ENCODE results near the gene UBE2O. TPM values are rescaled to one million over a fixed set of nuclear protein-coding genes. Genes with fewer than 3 reads are reported as not detected.
A peak's percentile ranks its signal among the peaks of the same experiment; 100 is the strongest.

UBE2O gene
- polyA plus RNA-seq, 2 donors = 8.1 to 9.2 TPM

DNA sequence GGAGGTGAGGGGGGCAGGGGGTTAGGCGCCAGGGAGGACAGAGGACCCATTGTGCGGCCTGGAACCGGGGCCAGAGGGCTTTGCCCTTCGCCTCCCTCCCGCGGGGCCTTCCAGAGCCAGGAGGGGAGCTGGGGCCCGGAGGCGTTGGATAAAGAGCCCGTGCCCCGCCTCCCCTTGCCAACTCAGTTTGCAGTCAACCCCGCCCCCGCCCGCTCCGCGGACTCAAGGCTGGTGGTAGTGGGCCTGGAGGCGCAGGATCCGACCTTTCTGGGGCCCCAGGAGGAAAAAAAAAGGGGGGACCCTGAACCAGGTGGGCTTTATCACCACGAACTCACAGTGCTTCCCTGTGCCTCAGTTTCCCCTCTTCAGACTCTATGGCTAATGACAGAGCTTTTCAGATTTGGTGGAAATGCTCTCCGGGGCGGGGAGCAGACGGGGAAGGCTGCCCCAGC, 70.6 kb downstream of the UBE2O start:
- Histone ChIP-seq H3K4me3 (ENCODE audit: low read depth in 1 of 2, low read length in 2 of 2) (peak overlapping the region; percentile 65 to 69), H3K4me1 (ENCODE audit: control insufficient read depth in 2 of 2, insufficient read depth in 2 of 2, low read length in 1 of 2) (peaks cover 0 to 17% of the 10 kb centered on the region in 2 donors), H3K27me3 (ENCODE audit: control insufficient read depth in 1 of 2, insufficient read depth in 2 of 2, low read length in 2 of 2) (no peaks in the 10 kb centered on the region), H3K9me3 (ENCODE audit: control insufficient read depth in 2 of 2, insufficient read depth in 1 of 2, low read depth in 1 of 2, low read length in 1 of 2) (no peaks in the 10 kb centered on the region), H3K27ac (ENCODE audit: low read depth in 2 of 2, low read length in 1 of 2) (peak overlapping the region; percentile 34 to 87), H3K36me3 (ENCODE audit: control insufficient read depth in 2 of 2, insufficient read depth in 2 of 2, low read length in 1 of 2) (peaks cover 0 to 7% of the 10 kb centered on the region in 2 donors)
- WGBS, 2 donors = 21 to 29% methylated on average over 21 of the region's 21 CpGs

DNA sequence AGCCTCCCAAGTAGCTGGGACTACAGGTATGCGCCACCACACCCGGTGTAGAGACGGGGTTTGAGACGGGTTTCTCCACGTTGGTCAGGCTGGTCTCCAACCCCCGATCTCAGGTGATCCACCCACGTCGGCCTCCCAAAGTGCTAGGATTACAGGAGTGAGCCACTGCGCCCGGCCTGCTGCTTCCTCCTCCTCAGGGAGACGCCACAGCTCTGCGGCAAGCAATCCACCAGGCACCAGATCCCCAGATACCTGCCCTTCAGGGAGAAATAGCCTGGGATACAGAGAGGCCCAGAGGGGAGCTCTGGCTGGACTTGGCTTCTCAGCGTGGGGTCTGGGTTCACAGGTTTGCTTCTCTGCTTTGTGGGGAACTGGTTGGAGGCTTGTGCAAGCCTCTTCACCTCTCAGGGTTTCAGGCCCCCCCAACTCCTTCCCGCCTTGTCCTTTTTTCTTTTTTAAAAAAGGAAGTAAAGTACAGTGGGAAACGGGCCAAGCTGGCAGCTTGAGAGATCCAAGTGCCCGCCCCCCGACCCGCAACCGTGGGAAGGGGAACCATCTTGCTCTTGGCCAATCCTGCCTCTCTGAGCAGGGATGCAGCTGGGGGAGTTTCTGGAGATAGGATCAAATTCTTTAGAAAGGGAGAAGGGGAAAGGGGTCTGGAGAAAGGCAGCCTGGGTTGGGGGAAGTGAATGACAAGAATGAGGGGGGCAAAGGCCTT, 71.2 kb downstream of the UBE2O start:
- 67 to 72% methylated on average over 19 of the region's 19 CpGs for WGBS, 2 donors
- Histone ChIP-seq H3K9me3 (ENCODE audit: control insufficient read depth in 2 of 2, insufficient read depth in 1 of 2, low read depth in 1 of 2, low read length in 1 of 2) (no peaks in the 10 kb centered on the region), H3K4me1 (ENCODE audit: control insufficient read depth in 2 of 2, insufficient read depth in 2 of 2, low read length in 1 of 2) (peaks cover 0 to 17% of the 10 kb centered on the region in 2 donors), H3K27ac (ENCODE audit: low read depth in 2 of 2, low read length in 1 of 2) (no peak overlapping the region), H3K27me3 (ENCODE audit: control insufficient read depth in 1 of 2, insufficient read depth in 2 of 2, low read length in 2 of 2) (no peaks in the 10 kb centered on the region), H3K36me3 (ENCODE audit: control insufficient read depth in 2 of 2, insufficient read depth in 2 of 2, low read length in 1 of 2) (peaks cover 0 to 3% of the 10 kb centered on the region in 2 donors), H3K4me3 (ENCODE audit: low read depth in 1 of 2, low read length in 2 of 2) (no peak overlapping the region)

DNA sequence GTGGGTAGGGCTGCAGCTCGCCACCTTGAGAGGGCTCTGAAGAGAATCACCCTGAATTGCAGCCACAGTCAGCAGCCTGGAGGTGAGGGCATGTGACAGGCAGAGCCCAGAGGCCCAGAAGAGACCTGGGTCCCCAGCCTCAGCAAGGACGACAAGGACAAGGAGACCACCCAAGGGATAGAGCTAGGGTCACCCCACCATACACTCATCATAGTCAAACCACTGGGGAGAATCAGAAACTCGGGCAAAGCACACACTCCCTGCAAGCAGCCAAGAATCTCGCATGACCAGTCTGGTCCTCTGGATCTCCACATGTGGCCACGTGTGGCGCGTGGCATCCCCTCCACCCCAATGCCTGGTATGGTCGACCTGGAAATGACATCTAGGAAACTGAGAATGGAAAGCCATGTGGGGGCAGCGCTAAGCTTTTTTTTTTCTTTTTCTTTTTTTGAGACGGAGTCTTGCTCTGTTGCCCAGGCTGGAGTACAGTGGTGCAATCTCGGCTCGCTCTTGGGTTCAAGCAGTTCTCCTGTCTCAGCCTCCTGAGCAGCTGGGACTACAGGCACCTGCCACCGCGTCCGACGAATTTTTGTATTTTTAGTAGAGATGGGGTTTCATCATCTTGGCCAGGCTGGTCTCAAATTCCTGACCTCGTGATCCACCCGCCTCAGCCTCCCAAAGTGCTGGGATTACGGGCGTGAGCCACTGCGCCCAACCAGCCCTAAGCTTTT, 73.1 kb downstream of the UBE2O start:
- H3K9me3 ChIP-seq (ENCODE audit: control insufficient read depth in 2 of 2, insufficient read depth in 1 of 2, low read depth in 1 of 2, low read length in 1 of 2) = no peaks in the 10 kb centered on the region
- no peaks in the 10 kb centered on the region for H3K36me3 ChIP-seq (ENCODE audit: control insufficient read depth in 2 of 2, insufficient read depth in 2 of 2, low read length in 1 of 2)
- H3K27ac ChIP-seq (ENCODE audit: low read depth in 2 of 2, low read length in 1 of 2) = no peak overlapping the region
- peaks cover 0 to 11% of the 10 kb centered on the region in 2 donors for H3K4me1 ChIP-seq (ENCODE audit: control insufficient read depth in 2 of 2, insufficient read depth in 2 of 2, low read length in 1 of 2)
- no peaks in the 10 kb centered on the region for H3K27me3 ChIP-seq (ENCODE audit: control insufficient read depth in 1 of 2, insufficient read depth in 2 of 2, low read length in 2 of 2)
- no peak overlapping the region for H3K4me3 ChIP-seq (ENCODE audit: low read depth in 1 of 2, low read length in 2 of 2)
- 88 to 90% methylated on average over 21 of the region's 21 CpGs for WGBS, 2 donors

DNA sequence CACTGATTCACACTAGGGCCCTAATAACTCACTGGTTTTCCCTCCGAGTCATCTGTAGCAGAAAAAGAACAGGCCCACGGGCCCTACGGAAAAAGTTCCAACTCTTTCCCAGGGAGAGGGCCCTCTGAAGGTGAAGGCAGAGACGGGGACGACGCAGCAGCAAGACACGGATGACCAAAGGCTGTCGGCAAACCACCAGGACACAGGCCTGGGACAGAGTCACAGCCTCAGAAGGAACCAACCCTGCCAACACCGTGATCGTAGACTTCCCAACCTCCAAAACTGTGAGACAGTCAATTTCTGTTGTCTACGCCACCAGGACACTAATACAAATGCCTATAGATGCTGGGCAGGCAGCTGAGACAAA, 73.7 kb downstream of the UBE2O start:
- Histone ChIP-seq H3K36me3 (ENCODE audit: control insufficient read depth in 2 of 2, insufficient read depth in 2 of 2, low read length in 1 of 2) (no peaks in the 10 kb centered on the region), H3K27ac (ENCODE audit: low read depth in 2 of 2, low read length in 1 of 2) (no peak overlapping the region), H3K9me3 (ENCODE audit: control insufficient read depth in 2 of 2, insufficient read depth in 1 of 2, low read depth in 1 of 2, low read length in 1 of 2) (no peaks in the 10 kb centered on the region), H3K4me3 (ENCODE audit: low read depth in 1 of 2, low read length in 2 of 2) (no peak overlapping the region), H3K4me1 (ENCODE audit: control insufficient read depth in 2 of 2, insufficient read depth in 2 of 2, low read length in 1 of 2) (peaks cover 0 to 11% of the 10 kb centered on the region in 2 donors), H3K27me3 (ENCODE audit: control insufficient read depth in 1 of 2, insufficient read depth in 2 of 2, low read length in 2 of 2) (no peaks in the 10 kb centered on the region)
- 90 to 94% methylated on average over 11 of the region's 11 CpGs for WGBS, 2 donors

DNA sequence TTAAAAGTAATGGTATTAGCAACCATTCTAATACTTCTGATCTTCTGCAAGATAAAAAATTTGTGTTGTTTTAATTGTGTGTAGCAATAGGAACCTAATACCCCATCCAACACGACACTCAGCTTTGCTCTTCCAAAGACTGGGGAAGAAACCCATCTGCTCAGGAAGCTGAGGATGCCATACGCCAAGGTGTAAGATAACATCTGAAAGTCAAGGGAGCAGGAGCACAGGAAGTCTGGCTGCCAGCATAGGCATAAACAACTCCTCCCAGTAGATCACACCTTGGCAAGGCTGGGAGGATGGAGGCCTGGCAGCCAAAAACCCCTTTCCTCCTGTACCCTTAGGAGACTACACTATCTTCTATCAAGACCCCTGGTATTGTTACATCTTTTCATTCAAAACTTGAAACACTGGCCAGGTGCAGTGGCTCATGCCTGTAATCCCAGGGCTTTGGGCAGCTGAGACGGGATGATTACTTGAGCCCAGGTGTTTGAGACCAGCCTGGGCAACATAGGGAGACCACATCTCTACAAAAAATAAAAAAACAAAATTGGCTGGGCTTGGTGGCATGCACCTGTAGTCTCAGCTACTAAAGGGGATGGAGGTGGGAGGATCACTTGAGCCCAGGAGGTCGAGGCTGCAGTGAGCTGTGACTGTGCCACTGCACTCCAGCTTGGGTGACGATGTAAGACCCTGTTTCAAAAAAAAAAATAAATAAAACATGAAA, 74.2 kb downstream of the UBE2O start:
- H3K4me3 ChIP-seq (ENCODE audit: low read depth in 1 of 2, low read length in 2 of 2) = no peak overlapping the region
- H3K36me3 ChIP-seq (ENCODE audit: control insufficient read depth in 2 of 2, insufficient read depth in 2 of 2, low read length in 1 of 2) = no peaks in the 10 kb centered on the region
- no peaks in the 10 kb centered on the region for H3K9me3 ChIP-seq (ENCODE audit: control insufficient read depth in 2 of 2, insufficient read depth in 1 of 2, low read depth in 1 of 2, low read length in 1 of 2)
- no peaks in the 10 kb centered on the region for H3K27me3 ChIP-seq (ENCODE audit: control insufficient read depth in 1 of 2, insufficient read depth in 2 of 2, low read length in 2 of 2)
- peaks cover 0 to 11% of the 10 kb centered on the region in 2 donors for H3K4me1 ChIP-seq (ENCODE audit: control insufficient read depth in 2 of 2, insufficient read depth in 2 of 2, low read length in 1 of 2)
- H3K27ac ChIP-seq (ENCODE audit: low read depth in 2 of 2, low read length in 1 of 2) = no peak overlapping the region
- WGBS, 2 donors = 86 to 87% methylated on average over 5 of the region's 5 CpGs

DNA sequence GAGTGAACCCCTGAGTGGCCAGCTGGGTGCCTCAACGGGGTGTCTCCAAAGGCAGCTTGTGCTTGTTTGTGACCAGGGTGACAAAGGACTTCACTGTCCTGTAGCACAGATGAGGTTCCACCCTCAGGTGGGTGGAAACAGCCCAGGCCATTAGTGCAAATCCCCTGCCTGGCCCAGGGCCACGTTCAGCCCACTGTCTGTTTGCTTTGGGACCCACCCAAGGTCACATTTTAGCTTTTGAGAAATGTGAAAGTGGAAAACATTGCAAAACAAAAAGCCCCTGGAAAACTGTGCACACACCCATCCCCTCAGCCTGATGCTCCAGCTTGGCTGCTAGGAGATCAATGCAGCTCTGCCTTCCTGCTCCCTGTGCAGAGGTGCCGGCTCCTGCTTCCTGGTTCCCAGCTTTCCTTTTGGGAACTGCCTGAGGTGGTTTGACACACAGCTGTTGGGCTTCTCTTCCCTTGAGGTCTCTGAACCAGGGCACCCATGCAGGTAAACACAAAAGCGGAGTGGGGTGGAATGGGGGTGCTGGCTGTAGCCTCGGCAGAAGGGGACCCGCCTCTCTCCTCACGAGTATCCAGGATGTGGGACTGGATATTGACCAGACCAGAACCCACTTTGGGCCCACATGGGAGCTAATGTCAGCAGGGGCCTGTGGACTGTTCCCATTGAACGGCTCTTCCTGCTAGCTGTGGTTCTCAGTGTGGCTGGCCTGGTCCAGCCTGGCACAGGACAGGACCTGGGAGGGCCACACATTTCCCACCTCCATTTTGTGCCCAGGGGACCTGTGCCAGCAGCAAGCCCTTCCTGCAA, 76.4 kb downstream of the UBE2O start:
- WGBS, 2 donors = 55 to 61% methylated on average over 8 of the region's 8 CpGs
- no peaks in the 10 kb centered on the region for H3K27me3 ChIP-seq (ENCODE audit: control insufficient read depth in 1 of 2, insufficient read depth in 2 of 2, low read length in 2 of 2)
- no peaks in the 10 kb centered on the region for H3K9me3 ChIP-seq (ENCODE audit: control insufficient read depth in 2 of 2, insufficient read depth in 1 of 2, low read depth in 1 of 2, low read length in 1 of 2)
- H3K4me1 ChIP-seq (ENCODE audit: control insufficient read depth in 2 of 2, insufficient read depth in 2 of 2, low read length in 1 of 2) = peaks cover 0 to 4% of the 10 kb centered on the region in 2 donors
- H3K4me3 ChIP-seq (ENCODE audit: low read depth in 1 of 2, low read length in 2 of 2) = no peak overlapping the region
- H3K27ac ChIP-seq (ENCODE audit: low read depth in 2 of 2, low read length in 1 of 2) = peak overlapping the region in 1 of 2 donors; percentile 9
- H3K36me3 ChIP-seq (ENCODE audit: control insufficient read depth in 2 of 2, insufficient read depth in 2 of 2, low read length in 1 of 2) = no peaks in the 10 kb centered on the region

DNA sequence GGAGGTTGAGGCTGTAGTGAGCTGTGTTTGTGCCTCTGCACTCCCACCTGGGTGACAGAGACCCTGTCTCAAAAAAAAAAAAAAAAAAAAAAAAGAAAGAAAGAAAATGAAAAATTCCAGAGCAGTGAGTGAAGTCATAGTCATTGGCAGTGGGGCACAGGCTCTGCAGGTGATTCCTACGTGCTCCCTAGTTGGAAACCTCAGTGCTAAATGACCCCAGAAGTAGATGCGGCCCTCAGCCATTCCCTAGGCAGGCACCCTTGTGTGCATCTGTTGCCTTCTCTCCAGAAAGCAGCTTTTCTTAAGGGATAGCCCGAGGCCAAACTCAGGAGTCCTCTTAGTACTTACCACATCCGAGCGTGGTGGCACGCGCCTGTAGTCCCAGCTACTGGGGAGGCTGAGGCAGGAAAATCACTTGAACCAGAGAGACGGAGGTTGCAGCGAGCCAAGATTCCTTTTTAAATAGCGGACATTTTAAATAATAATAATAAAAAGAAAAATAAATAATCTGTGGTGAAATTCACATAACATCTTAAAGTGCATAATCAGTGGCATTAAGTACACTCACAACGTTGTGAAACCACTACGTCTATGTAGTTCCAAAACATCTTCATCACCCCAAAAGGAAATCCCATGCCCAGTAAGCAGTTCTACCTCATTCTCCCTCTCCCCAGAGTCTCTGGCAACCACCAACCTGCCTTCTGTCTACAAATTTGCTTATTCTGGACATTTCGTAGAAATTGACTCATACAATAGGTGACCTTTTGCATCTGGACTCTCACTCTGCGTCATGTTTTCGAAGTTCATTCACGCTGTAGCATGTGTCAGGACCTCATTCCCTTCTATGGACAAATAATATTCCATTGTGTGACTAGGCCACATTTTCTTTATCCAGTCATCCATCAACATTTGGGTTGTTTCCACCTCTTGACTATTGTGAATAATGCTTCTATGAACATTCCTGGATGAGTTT, 81.0 kb downstream of the UBE2O start:
- Histone ChIP-seq H3K4me3 (ENCODE audit: low read depth in 1 of 2, low read length in 2 of 2) (no peak overlapping the region), H3K9me3 (ENCODE audit: control insufficient read depth in 2 of 2, insufficient read depth in 1 of 2, low read depth in 1 of 2, low read length in 1 of 2) (no peaks in the 10 kb centered on the region), H3K36me3 (ENCODE audit: control insufficient read depth in 2 of 2, insufficient read depth in 2 of 2, low read length in 1 of 2) (no peaks in the 10 kb centered on the region), H3K27ac (ENCODE audit: low read depth in 2 of 2, low read length in 1 of 2) (no peak overlapping the region), H3K4me1 (ENCODE audit: control insufficient read depth in 2 of 2, insufficient read depth in 2 of 2, low read length in 1 of 2) (peaks cover 0 to 4% of the 10 kb centered on the region in 2 donors), H3K27me3 (ENCODE audit: control insufficient read depth in 1 of 2, insufficient read depth in 2 of 2, low read length in 2 of 2) (no peaks in the 10 kb centered on the region)
- 85 to 89% methylated on average over 16 of the region's 16 CpGs for WGBS, 2 donors

DNA sequence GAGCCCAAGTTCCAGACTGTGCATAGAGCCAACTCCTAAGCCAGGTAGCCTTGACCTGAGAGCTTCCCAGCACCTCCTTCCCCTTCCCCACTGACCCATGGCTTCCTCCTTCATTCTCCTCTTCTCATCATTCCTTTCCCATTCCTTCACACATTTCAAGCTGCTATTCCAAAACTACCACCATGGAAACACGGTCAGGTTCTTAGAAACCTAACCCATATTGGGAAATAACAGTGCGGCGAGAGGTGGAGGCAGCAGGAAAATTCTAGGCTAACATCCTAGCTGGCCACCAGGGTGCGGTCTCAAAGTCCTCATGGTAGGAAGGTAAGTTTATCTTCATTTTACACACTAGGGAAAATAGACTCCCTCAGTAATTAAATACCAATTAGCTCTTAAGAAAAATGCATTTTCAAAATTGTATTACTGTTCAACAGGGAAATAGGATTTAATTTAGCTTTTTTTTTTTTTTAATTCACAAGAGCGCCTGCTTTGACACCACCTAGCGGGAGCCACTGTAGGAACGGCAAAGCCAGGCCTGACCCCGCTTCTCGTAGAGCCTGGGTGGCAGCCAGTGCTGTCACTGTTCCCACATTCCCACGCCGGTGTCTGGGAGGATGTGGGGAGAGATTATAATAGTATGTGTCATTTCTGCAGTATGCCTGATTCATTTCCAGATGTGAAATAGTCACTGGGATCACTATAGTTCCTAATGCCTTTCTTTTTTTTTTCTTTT, 82.5 kb downstream of the UBE2O start:
- Histone ChIP-seq H3K27me3 (ENCODE audit: control insufficient read depth in 1 of 2, insufficient read depth in 2 of 2, low read length in 2 of 2) (no peaks in the 10 kb centered on the region), H3K36me3 (ENCODE audit: control insufficient read depth in 2 of 2, insufficient read depth in 2 of 2, low read length in 1 of 2) (no peaks in the 10 kb centered on the region), H3K9me3 (ENCODE audit: control insufficient read depth in 2 of 2, insufficient read depth in 1 of 2, low read depth in 1 of 2, low read length in 1 of 2) (no peaks in the 10 kb centered on the region), H3K4me1 (ENCODE audit: control insufficient read depth in 2 of 2, insufficient read depth in 2 of 2, low read length in 1 of 2) (no peaks in the 10 kb centered on the region), H3K4me3 (ENCODE audit: low read depth in 1 of 2, low read length in 2 of 2) (no peak overlapping the region), H3K27ac (ENCODE audit: low read depth in 2 of 2, low read length in 1 of 2) (no peak overlapping the region)
- 33 to 52% methylated on average over 11 of the region's 11 CpGs for WGBS, 2 donors

Measured in esophagus (tissue), 2 donors.